Cardiac fibroblast (primary cell): ENCODE results near the gene DDIT4.

ENCODE experiments used
- DNase-seq, 2 donors: peaks; one replicate each; pipeline versions ENCODE4 v3.0.0 to v3.0.0-alpha.2; 2010; ENCODE audit warnings: low read depth in 2 of 2
- H3K4me3 ChIP-seq, 2 donors: replicated peaks in 1 of 2; 1 replicate in 1 of 2; 2 replicates in 1 of 2; pipeline ENCODE4 v1.5.1; 2011; ENCODE audit warnings: low read depth in 2 of 2, low read length in 2 of 2, mild to moderate bottlenecking in 2 of 2, moderate library complexity in 1 of 2
- CTCF ChIP-seq: IDR thresholded peaks from one replicate; pipeline ENCODE4 v1.5.1; 2011; ENCODE audit warnings: low read depth, mild to moderate bottlenecking, low read length, inconsistent platforms

DDIT4 gene

DNA sequence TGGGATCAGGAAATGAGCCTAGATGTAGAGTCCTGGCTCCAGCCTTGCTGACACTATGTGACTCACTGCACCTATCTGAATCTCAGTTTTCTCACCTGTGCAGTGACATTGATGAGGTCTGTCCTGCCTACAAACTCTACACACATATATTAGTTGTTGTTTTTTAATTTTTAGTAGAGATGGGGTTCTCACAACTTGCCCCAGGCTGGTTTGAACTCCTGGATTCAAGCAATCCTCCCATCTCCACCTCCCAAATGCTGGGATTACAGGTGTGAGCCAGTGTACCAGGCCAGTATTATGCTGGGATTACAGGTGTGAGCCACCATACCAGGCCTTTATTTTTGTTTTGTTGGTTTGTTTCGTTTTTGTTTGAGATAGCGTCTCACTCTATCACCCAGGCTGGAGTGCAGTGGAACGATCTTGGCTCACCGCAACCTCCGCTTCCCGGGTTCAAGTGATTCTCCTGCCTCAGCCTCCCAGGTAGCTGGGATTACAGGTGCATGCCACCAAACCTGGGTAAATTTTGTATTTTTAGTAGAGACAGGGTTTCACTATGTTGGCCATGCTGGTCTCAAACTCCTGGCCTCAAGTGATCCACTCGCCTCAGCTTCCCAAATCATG, 11.8 kb upstream of the DDIT4 start:
- TF ChIP-seq CTCF, result no peak
- DNase-seq, result no peak

DNA sequence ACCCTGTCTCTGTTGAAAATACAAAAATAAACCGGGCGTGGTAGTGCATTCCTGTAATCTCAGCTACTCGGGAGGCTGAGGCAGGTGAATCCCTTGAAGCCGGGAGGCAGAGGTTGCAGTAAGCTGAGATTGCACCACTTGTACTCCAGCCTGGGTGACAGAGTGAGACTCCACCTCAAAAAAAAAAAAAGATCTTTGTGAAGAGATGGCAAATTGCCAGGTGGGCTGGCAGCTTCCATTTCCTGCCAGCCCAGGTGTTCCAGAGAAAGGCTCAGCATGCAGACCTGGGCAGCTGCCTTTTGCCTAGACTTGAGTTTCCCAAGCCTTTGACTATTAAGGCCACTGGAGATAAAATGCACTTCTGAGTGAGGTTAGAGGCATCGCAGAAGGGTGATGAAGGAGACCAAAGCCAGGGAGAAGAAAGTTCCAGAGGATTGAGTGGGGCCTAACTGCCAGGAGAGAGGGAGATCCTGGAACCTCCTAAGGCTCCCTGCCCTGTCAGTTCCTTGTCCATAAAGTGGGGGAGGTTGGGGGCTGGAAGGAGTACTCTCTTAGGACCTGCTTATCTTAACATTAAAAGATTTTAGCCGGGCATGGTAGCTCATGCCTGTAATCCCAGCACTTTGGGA, 10.0 kb upstream of the DDIT4 start:
- no peak overlapping the region for H3K4me3 ChIP-seq
- DNase-seq, result peak; percentile 31 to 48
- TF ChIP-seq CTCF, result no peak

More for the DNA sequence above, 11.8 kb upstream of the DDIT4 start:
- no peak overlapping the region for H3K4me3 ChIP-seq

DNA sequence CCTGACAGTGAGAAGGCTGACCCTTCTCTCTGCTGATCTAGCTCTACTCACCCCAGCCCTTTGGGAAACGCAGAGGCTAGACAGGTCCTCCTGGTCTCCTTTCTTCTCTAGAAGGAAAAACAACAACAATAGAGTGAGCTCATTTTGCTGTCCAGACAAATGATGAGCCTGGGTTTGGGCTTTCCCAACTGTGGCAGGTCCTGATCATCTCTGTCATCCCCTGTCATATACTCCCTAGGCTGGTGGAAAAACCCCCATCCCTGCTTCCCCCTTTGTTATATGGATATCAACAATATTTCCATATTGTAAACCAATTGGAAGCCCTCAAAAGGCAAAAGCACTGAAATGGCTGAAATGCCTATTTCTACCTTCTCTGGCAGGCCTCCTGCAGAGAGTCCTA, 9.2 kb upstream of the DDIT4 start:
- TF ChIP-seq CTCF, result no peak
- DNase-seq, result no peak
- H3K4me3 ChIP-seq, result no peak overlapping the region

DNA sequence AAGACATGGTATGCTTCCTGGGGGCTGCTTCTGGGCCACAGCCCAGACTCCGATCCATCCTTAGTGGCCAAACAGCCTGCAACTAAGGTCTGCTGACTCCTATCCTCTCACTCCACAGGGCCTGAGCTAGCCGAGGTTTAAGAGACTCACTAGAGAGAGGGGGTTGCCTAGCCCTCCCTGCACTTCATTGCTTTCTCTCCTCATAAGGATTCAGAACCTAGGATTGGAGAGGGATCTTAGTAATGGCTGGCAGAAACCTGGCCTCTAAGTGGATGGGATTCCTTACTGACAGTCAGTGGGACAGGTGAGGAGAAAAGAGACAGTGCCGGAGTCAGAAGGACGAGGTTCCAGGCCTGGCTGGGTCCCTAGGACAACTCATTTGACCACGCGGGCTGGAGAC, 8.2 kb upstream of the DDIT4 start:
- no peak for TF ChIP-seq CTCF
- DNase-seq, result no peak
- no peak overlapping the region for H3K4me3 ChIP-seq

- DNase-seq, result no peak
- TF ChIP-seq CTCF, result no peak
- H3K4me3 ChIP-seq, result no peak overlapping the region
These were observed 7.5 kb upstream of the DDIT4 start for GRCh38 chr10:72265990-72266865.

DNA sequence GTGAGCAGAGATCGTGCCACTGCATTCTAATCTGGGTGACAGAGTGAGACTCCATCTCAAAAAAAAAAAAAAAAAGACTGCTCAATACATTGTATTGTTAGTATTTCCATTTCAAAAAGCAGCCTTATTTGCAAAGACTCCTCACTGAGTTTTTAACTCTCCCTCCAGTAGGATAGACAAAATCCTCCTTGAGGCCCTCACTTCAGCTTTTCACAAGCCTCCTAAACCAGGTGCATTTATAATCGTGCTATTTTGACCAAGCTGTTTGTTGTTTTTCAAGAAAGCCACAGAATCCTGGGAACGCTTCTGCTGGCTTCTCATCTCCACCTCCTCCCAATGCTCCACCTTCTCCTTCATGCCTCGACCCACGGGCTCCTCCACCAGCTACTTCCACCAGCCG, 6.3 kb upstream of the DDIT4 start:
- no peak for TF ChIP-seq CTCF

More for the DNA sequence above, 6.3 kb upstream of the DDIT4 start:
- no peak overlapping the region for H3K4me3 ChIP-seq
- DNase-seq, result no peak
